SK-N-MC (cell line): ENCODE data around the gene ALS2.

Source experiments
- EZH2 ChIP-seq: fragments of 200-600 bp; sonication (generic); IDR thresholded peaks from one replicate; pipeline ENCODE4 v1.6.1; 2017; ENCODE audit warnings: antibody characterized with exemption
- FOXP2 ChIP-seq: optimal IDR thresholded peaks from 2 replicates; pipeline ENCODE3; 2011; ENCODE audit warnings: mild to moderate bottlenecking, moderate library complexity; ENCODE audit not compliant: insufficient read depth; ENCODE audit errors: extremely low read length, control extremely low read depth
- POLR2AphosphoS5 ChIP-seq: IDR thresholded peaks from 2 replicates; pipeline ENCODE4 v1.6.1; 2012; ENCODE audit warnings: mild to moderate bottlenecking, low read depth, low read length, borderline replicate concordance

DNA sequence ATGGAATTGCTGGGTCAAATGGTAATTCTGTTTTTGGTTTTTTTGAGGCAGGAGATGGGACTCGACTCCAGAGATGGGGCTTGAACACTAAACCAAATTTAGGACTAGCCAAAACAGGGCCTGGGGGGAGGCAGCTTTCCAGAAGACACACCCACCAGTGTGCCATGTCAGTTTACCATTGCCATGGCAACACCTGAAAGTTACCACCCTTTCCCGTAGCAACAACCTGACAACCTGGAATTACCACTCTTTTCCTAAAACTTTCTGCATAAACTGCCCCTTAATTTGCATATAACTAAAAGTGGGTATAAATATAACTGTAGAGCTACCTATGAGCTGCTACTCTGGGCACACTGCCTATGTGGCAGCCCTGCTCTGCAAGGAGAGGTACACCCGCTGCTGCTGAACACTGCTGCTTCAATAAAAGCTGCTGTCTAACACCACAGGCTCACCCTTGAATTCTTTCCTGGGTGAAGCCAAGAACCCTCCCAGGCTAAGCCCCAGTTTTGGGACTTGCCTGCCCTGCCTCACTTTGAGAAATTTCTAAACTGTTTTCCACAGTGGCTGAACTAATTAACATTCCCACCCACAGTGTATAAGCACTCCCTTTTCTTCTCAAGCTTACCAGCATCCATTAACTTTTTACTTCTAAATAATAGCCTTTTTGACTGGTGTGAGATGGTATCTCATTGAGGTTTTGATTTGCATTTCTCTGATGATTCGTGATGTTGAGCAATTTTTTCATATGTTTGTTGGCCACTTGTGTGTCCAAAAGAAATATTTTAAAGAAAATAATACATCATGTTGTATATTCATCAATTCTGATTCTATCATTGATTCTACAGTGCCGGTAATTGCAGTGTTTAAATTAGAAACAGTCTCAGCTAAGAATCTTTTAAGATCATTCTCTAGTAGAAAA, 36.2 kb upstream of the ALS2 start:
- no peak for TF ChIP-seq POLR2AphosphoS5
- no peak for TF ChIP-seq EZH2
- no peak for TF ChIP-seq FOXP2
